ENCODE measurements around the gene PAX6. TPM values are rescaled to one million over a fixed set of nuclear protein-coding genes. Genes with fewer than 3 reads are reported as not detected.

PAX6 gene
- total and polyA plus RNA-seq, 2 of the 13 experiments (the other 11 are each of a cell fraction or from before 2014, with no cell fraction given) = 0.15 to 1.1 TPM

DNA sequence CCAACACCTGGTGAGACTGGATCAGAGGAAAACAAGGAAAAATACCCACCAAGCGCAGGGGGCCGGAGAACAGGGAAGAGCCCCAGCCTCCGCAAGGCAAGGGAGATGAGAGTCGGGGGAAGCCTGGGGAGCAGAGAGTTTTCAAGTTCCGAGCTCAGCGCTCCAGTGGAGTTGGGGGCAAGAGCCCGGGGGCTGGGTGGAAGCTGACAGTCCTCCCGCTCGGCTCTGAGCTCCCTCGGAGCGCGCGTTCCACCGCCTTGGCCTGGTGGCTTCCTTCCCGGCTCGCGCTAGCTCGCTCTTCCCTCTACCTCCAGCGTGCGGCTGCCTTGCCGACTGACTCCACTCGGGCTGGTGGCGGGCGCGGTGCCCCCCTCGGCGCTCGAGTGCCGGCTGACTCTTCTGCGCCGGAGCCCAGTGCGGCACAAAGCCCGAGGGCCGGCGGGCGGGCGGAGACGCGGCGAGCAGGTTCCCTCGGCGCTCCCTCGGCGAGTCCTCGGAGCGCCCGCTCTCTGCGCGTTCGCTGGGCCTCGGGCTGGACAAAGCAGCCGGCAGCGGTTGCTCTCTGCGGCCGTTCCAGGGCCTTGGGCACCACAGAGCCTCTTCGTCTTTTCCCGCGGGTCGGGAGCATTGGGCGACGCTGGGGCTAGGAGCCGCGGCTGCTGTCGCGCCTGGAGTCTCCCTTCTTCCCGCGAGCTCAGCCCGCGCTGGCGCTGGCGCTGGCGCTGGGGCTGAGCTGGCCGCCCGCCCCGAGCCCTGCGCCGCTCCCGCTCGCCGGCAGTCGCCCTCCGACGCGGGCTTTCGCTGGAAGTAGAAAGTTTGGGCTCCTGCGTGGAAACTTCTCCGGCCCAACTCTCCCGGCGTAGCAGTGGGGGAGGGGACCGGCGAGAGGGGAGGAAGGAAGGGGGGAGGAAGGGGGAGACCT lies 1.0 kb downstream of the PAX6 start (continued):
- TF ChIP-seq, protein P1, sequence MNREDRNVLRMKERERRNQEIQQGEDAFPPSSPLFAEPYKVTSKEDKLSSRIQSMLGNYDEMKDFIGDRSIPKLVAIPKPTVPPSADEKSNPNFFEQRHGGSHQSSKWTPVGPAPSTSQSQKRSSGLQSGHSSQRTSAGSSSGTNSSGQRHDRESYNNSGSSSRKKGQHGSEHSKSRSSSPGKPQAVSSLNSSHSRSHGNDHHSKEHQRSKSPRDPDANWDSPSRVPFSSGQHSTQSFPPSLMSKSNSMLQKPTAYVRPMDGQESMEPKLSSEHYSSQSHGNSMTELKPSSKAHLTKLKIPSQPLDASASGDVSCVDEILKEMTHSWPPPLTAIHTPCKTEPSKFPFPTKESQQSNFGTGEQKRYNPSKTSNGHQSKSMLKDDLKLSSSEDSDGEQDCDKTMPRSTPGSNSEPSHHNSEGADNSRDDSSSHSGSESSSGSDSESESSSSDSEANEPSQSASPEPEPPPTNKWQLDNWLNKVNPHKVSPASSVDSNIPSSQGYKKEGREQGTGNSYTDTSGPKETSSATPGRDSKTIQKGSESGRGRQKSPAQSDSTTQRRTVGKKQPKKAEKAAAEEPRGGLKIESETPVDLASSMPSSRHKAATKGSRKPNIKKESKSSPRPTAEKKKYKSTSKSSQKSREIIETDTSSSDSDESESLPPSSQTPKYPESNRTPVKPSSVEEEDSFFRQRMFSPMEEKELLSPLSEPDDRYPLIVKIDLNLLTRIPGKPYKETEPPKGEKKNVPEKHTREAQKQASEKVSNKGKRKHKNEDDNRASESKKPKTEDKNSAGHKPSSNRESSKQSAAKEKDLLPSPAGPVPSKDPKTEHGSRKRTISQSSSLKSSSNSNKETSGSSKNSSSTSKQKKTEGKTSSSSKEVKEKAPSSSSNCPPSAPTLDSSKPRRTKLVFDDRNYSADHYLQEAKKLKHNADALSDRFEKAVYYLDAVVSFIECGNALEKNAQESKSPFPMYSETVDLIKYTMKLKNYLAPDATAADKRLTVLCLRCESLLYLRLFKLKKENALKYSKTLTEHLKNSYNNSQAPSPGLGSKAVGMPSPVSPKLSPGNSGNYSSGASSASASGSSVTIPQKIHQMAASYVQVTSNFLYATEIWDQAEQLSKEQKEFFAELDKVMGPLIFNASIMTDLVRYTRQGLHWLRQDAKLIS (CRISPR knock-in tag; IDR thresholded peaks at IDR 0.05) = no peak
- TF ChIP-seq ZNF891 (CRISPR knock-in tag; IDR thresholded peaks at IDR 0.05) (0 out of 2 replicates have a peak, but pooled peaks have one; percentile 22), BRCA1 (CRISPR knock-in tag; IDR thresholded peaks at IDR 0.05) (no peak), ESRRA (CRISPR knock-in tag; IDR thresholded peaks at IDR 0.05; ENCODE audit: low read depth) (no peak), GABPB1 (CRISPR knock-in tag; IDR thresholded peaks at IDR 0.05) (peak; percentile 28; the same call in 1 of the 2 replicates), ZNF468 (CRISPR knock-in tag; IDR thresholded peaks at IDR 0.05) (no peak), ZNF343 (CRISPR knock-in tag; IDR thresholded peaks at IDR 0.05) (no peak), SMARCE1 (IDR thresholded peaks at IDR 0.05; ENCODE audit: borderline replicate concordance) (no peak)
- TF ChIP-seq, protein P2, sequence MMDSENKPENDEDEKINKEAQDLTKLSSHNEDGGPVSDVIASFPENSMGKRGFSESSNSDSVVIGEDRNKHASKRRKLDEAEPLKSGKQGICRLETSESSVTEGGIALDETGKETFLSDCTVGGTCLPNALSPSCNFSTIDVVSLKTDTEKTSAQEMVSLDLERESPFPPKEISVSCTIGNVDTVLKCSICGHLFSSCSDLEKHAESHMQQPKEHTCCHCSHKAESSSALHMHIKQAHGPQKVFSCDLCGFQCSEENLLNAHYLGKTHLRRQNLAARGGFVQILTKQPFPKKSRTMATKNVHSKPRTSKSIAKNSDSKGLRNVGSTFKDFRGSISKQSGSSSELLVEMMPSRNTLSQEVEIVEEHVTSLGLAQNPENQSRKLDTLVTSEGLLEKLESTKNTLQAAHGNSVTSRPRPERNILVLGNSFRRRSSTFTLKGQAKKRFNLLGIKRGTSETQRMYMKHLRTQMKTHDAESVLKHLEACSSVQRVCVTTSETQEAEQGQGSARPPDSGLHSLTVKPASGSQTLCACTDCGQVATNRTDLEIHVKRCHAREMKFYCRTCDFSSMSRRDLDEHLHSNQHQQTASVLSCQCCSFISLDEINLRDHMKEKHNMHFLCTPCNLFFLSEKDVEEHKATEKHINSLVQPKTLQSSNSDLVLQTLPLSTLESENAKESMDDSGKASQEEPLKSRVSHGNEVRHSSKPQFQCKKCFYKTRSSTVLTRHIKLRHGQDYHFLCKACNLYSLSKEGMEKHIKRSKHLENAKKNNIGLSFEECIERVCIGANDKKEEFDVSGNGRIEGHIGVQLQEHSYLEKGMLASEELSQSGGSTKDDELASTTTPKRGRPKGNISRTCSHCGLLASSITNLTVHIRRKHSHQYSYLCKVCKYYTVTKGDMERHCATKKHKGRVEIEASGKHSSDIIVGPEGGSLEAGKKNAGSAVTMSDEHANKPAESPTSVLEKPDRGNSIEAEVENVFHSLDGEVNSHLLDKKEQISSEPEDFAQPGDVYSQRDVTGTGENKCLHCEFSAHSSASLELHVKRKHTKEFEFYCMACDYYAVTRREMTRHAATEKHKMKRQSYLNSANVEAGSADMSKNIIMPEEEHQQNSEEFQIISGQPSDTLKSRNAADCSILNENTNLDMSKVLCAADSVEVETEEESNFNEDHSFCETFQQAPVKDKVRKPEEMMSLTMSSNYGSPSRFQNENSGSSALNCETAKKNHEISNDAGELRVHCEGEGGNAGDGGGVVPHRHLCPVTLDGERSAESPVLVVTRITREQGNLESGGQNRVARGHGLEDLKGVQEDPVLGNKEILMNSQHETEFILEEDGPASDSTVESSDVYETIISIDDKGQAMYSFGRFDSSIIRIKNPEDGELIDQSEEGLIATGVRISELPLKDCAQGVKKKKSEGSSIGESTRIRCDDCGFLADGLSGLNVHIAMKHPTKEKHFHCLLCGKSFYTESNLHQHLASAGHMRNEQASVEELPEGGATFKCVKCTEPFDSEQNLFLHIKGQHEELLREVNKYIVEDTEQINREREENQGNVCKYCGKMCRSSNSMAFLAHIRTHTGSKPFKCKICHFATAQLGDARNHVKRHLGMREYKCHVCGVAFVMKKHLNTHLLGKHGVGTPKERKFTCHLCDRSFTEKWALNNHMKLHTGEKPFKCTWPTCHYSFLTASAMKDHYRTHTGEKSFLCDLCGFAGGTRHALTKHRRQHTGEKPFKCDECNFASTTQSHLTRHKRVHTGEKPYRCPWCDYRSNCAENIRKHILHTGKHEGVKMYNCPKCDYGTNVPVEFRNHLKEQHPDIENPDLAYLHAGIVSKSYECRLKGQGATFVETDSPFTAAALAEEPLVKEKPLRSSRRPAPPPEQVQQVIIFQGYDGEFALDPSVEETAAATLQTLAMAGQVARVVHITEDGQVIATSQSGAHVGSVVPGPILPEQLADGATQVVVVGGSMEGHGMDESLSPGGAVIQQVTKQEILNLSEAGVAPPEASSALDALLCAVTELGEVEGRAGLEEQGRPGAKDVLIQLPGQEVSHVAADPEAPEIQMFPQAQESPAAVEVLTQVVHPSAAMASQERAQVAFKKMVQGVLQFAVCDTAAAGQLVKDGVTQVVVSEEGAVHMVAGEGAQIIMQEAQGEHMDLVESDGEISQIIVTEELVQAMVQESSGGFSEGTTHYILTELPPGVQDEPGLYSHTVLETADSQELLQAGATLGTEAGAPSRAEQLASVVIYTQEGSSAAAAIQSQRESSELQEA (CRISPR knock-in tag; IDR thresholded peaks at IDR 0.05; ENCODE audit: not compliant biosample characterization) = no peak
- TF ChIP-seq, protein P3, sequence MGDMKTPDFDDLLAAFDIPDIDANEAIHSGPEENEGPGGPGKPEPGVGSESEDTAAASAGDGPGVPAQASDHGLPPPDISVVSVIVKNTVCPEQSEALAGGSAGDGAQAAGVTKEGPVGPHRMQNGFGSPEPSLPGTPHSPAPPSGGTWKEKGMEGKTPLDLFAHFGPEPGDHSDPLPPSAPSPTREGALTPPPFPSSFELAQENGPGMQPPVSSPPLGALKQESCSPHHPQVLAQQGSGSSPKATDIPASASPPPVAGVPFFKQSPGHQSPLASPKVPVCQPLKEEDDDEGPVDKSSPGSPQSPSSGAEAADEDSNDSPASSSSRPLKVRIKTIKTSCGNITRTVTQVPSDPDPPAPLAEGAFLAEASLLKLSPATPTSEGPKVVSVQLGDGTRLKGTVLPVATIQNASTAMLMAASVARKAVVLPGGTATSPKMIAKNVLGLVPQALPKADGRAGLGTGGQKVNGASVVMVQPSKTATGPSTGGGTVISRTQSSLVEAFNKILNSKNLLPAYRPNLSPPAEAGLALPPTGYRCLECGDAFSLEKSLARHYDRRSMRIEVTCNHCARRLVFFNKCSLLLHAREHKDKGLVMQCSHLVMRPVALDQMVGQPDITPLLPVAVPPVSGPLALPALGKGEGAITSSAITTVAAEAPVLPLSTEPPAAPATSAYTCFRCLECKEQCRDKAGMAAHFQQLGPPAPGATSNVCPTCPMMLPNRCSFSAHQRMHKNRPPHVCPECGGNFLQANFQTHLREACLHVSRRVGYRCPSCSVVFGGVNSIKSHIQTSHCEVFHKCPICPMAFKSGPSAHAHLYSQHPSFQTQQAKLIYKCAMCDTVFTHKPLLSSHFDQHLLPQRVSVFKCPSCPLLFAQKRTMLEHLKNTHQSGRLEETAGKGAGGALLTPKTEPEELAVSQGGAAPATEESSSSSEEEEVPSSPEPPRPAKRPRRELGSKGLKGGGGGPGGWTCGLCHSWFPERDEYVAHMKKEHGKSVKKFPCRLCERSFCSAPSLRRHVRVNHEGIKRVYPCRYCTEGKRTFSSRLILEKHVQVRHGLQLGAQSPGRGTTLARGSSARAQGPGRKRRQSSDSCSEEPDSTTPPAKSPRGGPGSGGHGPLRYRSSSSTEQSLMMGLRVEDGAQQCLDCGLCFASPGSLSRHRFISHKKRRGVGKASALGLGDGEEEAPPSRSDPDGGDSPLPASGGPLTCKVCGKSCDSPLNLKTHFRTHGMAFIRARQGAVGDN (CRISPR knock-in tag; IDR thresholded peaks at IDR 0.05) = peak; percentile 54
